ENCODE results near the gene NOXA1.

The NOXA1 gene

DNA sequence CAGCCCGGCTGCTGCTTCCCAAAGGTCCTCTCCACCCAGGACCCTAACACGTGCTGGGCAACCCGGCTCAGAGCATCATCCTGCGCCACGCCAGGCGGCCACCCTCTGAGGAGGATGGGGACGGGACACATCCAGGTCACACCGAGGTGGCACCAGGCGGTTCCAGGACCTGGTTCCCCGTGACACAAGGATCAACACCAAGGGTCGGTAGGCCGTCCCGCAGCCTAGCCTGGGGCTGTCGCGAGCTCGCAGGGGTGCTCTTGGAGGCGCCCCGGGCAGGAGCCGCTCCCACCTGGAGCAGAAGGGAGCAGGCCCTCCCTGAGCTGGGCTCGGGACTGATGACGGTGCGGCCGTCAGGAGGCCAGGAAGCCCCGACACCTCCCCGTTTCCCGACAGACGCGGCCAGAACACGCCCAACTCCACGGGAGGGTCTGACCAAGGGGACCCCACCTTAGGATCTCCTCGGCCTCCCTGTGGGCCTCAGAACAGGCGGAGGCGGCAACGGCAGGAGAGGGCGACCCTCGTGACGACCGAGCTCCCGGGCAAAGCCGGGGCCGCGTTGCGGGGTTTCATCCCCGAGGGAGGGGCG lies 6.5 kb upstream of the NOXA1 start:
- CTCF ChIA-PET: interaction anchor here (0.6 kb wide), 1 partner anchor 116 kb away, joined by 5 read pairs; no protein-coding TSS in a partner anchor
- DNase-seq (ENCODE audit: low spot score): no peak
- TF ChIP-seq, protein P1, sequence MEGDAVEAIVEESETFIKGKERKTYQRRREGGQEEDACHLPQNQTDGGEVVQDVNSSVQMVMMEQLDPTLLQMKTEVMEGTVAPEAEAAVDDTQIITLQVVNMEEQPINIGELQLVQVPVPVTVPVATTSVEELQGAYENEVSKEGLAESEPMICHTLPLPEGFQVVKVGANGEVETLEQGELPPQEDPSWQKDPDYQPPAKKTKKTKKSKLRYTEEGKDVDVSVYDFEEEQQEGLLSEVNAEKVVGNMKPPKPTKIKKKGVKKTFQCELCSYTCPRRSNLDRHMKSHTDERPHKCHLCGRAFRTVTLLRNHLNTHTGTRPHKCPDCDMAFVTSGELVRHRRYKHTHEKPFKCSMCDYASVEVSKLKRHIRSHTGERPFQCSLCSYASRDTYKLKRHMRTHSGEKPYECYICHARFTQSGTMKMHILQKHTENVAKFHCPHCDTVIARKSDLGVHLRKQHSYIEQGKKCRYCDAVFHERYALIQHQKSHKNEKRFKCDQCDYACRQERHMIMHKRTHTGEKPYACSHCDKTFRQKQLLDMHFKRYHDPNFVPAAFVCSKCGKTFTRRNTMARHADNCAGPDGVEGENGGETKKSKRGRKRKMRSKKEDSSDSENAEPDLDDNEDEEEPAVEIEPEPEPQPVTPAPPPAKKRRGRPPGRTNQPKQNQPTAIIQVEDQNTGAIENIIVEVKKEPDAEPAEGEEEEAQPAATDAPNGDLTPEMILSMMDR (conservative IDR thresholded peaks at IDR 0.05; ENCODE audit: low read depth): no peak
- POLR2A ChIA-PET (ENCODE audit: low non-redundant PET): no interaction called here
- H3K27ac ChIP-seq: peak overlapping the region; percentile 93

DNA sequence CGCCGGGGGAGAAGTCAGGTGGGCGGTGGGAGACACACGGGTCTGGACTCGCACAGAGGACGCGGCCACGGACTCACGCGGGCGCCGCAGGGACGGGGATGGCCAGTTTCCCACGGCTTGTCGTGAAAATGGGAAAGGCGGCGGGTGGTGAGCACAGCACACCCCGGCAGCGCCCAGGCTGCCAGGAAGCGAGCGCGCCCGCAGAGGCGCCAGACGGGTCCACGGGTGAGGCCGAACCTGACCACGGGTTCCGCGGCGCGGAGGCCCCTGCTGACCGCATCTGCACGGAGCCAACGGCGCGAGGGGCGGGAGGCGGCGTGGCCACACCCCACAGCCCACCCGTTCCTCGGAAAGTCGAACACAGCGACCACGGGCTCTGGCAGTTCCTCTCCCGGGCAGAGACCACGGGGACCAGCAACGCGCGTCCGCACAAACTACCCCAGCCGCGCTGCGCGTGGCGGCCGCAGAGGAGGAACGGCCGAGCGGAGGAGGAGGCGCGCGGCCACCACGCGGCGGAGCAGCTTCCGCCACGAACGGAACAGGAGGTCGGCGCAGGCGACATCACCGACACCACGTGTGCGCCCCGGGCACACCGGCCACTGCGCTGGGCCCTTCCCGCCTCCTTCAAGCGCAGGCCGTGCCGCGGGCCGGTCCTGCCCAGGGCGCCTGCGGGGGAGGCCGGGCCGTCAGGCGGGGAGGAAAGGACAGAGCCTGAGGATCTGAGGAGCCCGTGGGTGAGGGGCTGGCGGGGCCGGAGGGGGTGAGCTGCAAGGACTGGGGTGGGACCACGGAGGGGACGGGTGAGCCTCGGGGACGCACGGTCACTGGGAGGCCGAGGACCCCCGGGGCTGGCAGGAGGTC lies 5.8 kb upstream of the NOXA1 start:
- ChIA-PET CTCF (interaction anchor here (0.6 kb wide), 1 partner anchor 116 kb away, joined by 5 read pairs; no protein-coding TSS in a partner anchor), POLR2A (ENCODE audit: low non-redundant PET) (no interaction called here)
- DNase-seq (ENCODE audit: low spot score): no peak
- peak overlapping the region; percentile 93 for H3K27ac ChIP-seq
- TF ChIP-seq, protein P1 (conservative IDR thresholded peaks at IDR 0.05; ENCODE audit: low read depth): no peak

- ChIA-PET POLR2A (ENCODE audit: low non-redundant PET) (interaction anchor here (0.6 to 1.3 kb wide), 2 partner anchors 9 to 111 kb away, joined by 3 to 5 read pairs; no protein-coding TSS in a partner anchor), CTCF (interaction anchor here (0.7 to 1.9 kb wide), 9 partner anchors 9 to 166 kb away, joined by 3 to 16 read pairs (median 4); partner anchors contain the start of gene NRARP)
- H3K27ac ChIP-seq: peak overlapping the region; percentile 83
- TF ChIP-seq, protein P1 (conservative IDR thresholded peaks at IDR 0.05; ENCODE audit: low read depth): no peak
- DNase-seq (ENCODE audit: low spot score): no peak
These were observed 1.2 kb upstream of the NOXA1 start for GRCh38 chr9:137421838-137422603.

DNA sequence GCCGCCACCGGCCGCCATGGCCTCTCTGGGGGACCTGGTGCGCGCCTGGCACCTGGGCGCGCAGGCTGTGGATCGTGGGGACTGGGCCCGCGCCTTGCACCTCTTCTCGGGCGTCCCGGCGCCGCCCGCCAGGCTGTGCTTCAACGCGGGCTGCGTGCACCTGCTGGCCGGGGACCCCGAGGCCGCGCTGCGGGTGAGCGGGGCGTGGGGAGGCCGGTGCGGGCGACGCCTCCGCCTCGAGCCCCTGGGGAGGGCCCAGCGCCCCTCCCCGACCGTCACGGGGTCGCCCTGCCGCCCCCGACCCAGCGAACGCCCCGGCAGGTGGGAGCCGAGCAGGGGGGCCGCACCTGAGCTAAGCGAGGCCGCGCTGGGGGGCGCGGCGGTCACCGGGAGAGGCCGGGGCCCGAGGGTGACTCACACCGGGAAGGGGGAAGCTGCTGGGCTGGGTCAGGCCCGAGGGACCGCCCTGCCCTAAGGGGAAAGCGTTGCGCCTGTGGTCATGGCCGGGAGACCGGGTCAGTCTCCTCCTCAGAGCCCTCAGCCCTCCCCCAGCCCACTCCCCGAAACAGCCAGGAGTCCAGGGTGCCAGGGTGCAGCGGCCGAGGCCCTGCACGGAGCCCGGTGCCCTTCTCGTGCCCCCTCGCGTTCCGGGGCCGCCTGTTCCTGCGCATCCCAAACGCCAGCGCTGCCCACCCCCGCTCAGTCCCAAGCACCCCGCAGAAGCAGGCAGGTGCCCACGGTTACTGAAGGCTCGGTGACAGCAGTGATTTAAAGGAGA lies 510 bp downstream of the NOXA1 start:
- TF ChIP-seq, protein P1 (conservative IDR thresholded peaks at IDR 0.05; ENCODE audit: low read depth): peak; percentile 78
- peak overlapping the region; percentile 83 for H3K27ac ChIP-seq
- DNase-seq (ENCODE audit: low spot score): peak; percentile 66
- CTCF ChIA-PET: interaction anchor here (0.6 to 1.9 kb wide), 13 partner anchors 9 to 190 kb away, joined by 3 to 16 read pairs (median 5); partner anchors contain the start of gene NRARP
- POLR2A ChIA-PET (ENCODE audit: low non-redundant PET): interaction anchor here (0.6 to 1.3 kb wide), 5 partner anchors 10 to 128 kb away, joined by 3 to 5 read pairs (median 5); partner anchors contain the start of genes ENTPD8 and MRPL41

DNA sequence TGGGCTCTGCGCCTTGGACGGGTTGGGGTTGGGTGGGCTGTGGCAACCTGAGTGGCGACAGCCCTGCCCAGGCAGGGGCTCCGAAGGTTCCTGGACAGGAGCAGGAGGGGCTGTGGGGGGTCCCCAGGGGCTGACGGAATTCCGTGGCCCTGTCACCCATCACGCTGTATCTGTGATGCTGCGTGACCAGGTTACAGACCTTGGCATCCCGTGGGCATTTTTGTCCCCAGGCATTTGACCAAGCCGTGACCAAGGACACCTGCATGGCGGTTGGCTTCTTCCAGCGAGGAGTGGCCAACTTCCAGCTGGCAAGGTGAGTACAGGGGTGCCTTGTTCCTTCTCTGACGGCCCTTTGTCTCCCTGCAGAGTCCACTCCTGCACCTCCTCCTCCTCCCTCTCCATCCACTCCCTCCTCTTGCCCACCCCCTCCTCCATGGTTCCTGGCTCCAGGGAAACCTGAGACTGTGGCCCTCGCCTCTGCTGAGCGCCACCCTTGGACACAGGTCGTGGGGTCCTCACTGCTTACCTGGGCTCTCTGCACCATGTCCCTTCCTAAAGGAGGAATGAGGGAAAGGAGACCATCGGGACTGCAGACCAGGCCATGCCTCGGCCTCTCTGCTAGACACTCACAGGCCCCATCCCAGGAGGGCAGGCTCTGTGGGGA lies 3.0 kb downstream of the NOXA1 start:
- H3K27ac ChIP-seq: peak overlapping the region; percentile 83
- ChIA-PET POLR2A (ENCODE audit: low non-redundant PET) (no interaction called here), CTCF (no interaction called here)
- DNase-seq (ENCODE audit: low spot score): no peak
- TF ChIP-seq, protein P1 (conservative IDR thresholded peaks at IDR 0.05; ENCODE audit: low read depth): no peak

Data from RWPE1 (cell line).